Fibroblast of gingiva (primary cell): ENCODE results near the gene SPTLC2.
"Not testable (repeated sequence)": the region's sequence is repeated elsewhere in the genome, so short reads cannot be mapped to it uniquely, and the experiment has no call there.

Source experiments
- DNase-seq: peaks from one replicate; pipeline ENCODE4 v3.0.0-alpha.2; 2011; ENCODE audit warnings: low read depth

The SPTLC2 gene

GRCh38 chr14:77588411-77589025, 27.9 kb downstream of the SPTLC2 start:
- not testable (repeated sequence) for DNase-seq

- no peak for DNase-seq
Observed at GRCh38 chr14:77585385-77585784, 31.1 kb downstream of the SPTLC2 start.

GRCh38 chr14:77584809-77585208, 31.6 kb downstream of the SPTLC2 start:
- no peak for DNase-seq

- no peak for DNase-seq
Observed at GRCh38 chr14:77583657-77584056, 32.8 kb downstream of the SPTLC2 start.

- no peak for DNase-seq
Observed at GRCh38 chr14:77582511-77582910, 33.9 kb downstream of the SPTLC2 start.

- peak; percentile 52 for DNase-seq
Observed at GRCh38 chr14:77580964-77581505, 35.4 kb downstream of the SPTLC2 start.

- DNase-seq, result no peak
Observed at GRCh38 chr14:77580477-77580876, 36.0 kb downstream of the SPTLC2 start.

- no peak for DNase-seq
Observed at GRCh38 chr14:77579780-77580179, 36.7 kb downstream of the SPTLC2 start.

GRCh38 chr14:77579065-77579464, 37.4 kb downstream of the SPTLC2 start:
- DNase-seq, result peak; percentile 77

- DNase-seq, result no peak
Observed at GRCh38 chr14:77574446-77575115, 41.9 kb downstream of the SPTLC2 start.

GRCh38 chr14:77573964-77574363, 42.5 kb downstream of the SPTLC2 start:
- no peak for DNase-seq

GRCh38 chr14:77570706-77571268, 45.6 kb downstream of the SPTLC2 start:
- DNase-seq, result no peak

GRCh38 chr14:77565994-77566305, 50.5 kb downstream of the SPTLC2 start:
- no peak for DNase-seq

- DNase-seq, result peak; percentile 42
Observed at GRCh38 chr14:77565289-77565993, 51.0 kb downstream of the SPTLC2 start.

- DNase-seq, result peak; percentile 87
Observed at GRCh38 chr14:77562681-77563080, 53.8 kb downstream of the SPTLC2 start.

- DNase-seq, result no peak
Observed at GRCh38 chr14:77561881-77562280, 54.6 kb downstream of the SPTLC2 start.

- DNase-seq, result no peak
Observed at GRCh38 chr14:77559381-77559780, 57.1 kb downstream of the SPTLC2 start.

GRCh38 chr14:77557391-77557790, 59.0 kb downstream of the SPTLC2 start:
- DNase-seq, result no peak

- DNase-seq, result no peak
Observed at GRCh38 chr14:77556946-77557345, 59.5 kb downstream of the SPTLC2 start.

- DNase-seq, result no peak
Observed at GRCh38 chr14:77554816-77555599, 61.4 kb downstream of the SPTLC2 start.

- no peak for DNase-seq
Observed at GRCh38 chr14:77554207-77554606, 62.2 kb downstream of the SPTLC2 start.

- DNase-seq, result no peak
Observed at GRCh38 chr14:77549451-77549850, 67.0 kb downstream of the SPTLC2 start.
